Left cardiac atrium (tissue), 4 donors: Measurements from ENCODE around the gene PLXDC1. TPM values are rescaled to one million over a fixed set of nuclear protein-coding genes. Genes with fewer than 3 reads are reported as not detected.

ENCODE experiments used
- ATAC-seq, 2 donors: fragments of 200-7000 bp; cut with Tn5 transposase; one replicate each; pipeline ENCODE4 v1.9.1; 2020; ENCODE audit warnings: mild to moderate bottlenecking in 2 of 2, moderate library complexity in 2 of 2
- DNase-seq: peaks from one replicate; pipeline ENCODE4 v3.0.0-alpha.2; 2020
- intact Hi-C, 2 donors: fragments of 100-400 bp; cut with DNase I; formaldehyde crosslinking; loops; one replicate each; pipeline versions ENCODE4 v1.14.1 to v1.15.1; 2022 to 2023
- total RNA-seq, 2 donors: library from RNA; stranded (reverse); fragmentation: NEBNext Ultra II Directional; extraction: Animal tissue kit (Norgen Biotek cat#: 25700); gene quantifications; one replicate each; pipeline ENCODE4 v1.2.1, GENCODE V29; 2021
- donor health status: DM: no; HTN: yes; CAD: no.
- donor health status: DM: no; HTN: yes; CAD: no; lungs with severe emphysema.
- donor health status: DM: yes; HTN: yes; CAD: no.
- donor health status: Dilated cardiomyopathy.

Gene PLXDC1
- total RNA-seq, 2 donors from 2014 or later, result 7.6 to 18.0 TPM

DNA sequence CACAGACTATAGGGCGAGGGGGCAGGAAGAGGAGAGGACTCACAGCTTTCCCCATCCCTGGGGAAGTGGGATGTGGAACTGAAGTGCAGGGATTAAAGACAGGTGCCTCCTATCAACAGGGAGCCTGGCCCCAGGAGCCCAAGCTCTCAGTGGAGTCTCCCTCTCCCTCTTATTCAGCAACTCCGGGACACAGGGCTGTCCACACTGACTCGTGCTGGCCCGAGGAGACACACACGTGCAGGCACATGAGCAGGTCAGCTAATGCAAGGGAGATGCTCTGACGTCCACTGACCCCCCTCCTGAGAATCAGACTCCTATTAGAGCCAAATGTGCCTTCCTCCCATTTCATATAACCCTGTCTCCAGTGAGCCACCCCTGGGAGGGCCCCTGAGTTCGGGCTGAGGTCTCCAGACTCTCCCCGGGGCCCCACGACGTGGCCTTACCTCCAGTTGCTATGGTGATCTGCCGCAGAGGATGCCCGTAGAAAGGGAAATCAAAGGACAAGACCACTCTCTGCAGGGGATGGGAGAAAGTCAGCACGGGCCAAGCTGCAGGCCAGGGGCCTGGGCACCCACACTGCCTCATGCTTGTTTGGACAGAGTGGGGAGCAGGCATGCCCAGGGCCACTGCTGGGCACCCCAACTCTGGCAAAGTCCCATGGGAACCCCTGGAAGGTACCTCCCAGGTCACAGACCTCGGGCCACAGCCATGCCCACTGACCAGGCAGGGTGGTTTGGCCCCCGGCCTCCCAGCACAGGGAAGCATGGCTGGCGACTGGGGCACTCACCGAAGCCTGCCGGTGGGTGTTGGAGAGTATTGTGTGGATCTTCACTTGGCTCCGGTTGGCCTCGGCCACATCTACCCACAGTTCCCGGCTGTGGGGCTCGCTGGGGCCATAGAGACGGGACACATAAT is 42.7 kb downstream of the PLXDC1 start:
- ATAC-seq (no peak), DNase-seq (no peak)
- intact Hi-C loops, result no loop called here

DNA sequence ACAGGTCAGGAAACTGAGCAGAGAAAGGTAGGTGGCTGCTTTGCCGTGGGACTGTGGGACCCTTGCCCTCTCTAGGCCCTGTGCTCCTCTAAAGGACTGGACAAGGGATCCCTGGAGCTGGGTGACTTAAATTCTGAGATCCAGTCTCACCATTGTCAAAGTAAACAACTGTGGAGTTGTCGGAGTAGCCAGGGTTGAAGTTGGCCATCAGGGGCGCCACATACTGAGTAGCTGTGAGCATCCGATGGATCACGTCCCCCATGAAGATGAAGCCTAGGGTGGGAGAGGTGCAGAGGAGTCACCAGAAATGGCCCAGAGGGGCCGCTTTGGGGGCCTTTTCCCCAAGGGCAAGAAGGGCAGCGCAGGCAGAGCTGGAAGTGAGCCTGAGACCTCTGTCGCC is 43.5 kb downstream of the PLXDC1 start:
- ATAC-seq (no peak), DNase-seq (no peak)
- intact Hi-C loops, result no loop called here

DNA sequence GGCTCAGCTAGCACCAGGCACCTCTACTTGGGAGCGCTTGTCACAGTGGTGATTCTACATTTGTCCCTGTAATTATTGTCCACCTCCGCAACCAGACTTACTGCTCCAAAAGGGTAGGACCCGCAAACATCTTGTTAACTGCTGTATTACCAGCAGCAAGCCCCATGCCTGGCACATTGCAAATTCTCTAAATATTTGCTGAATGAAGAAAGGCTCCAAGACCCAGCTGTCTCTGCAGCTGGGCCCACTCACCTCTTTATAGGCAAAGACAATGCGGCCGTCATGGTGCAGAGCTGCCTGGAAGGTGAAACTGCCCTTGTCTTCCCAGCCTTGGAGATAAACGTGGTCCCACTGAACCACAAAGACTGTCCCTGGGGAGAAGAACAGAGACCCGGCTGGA is 44.3 kb downstream of the PLXDC1 start:
- intact Hi-C loops, result no loop called here

DNA sequence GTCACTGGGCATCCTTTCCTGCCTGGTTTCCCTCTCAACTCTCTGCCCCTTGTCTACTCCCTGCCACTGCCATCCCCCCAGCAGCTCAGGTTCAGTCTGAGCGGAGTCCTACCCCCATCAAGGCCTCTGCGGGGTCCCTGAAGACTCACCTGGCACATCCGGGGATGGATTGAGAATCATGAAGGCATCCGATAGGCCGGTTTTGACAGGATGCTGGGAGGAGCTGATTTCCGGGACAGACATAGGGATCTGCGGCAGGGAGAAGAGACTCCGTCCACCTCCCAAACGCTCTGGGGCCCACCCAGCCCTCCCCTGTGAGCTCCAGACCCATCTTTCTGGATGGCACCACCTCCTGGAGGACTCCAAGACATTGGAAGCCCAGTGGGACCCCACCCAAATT is 45.7 kb downstream of the PLXDC1 start:
- no peak for ATAC-seq
- no peak for DNase-seq
- intact Hi-C loops, result no loop called here

More for the DNA sequence above, 44.3 kb downstream of the PLXDC1 start:
- no peak for ATAC-seq
- DNase-seq, result no peak

DNA sequence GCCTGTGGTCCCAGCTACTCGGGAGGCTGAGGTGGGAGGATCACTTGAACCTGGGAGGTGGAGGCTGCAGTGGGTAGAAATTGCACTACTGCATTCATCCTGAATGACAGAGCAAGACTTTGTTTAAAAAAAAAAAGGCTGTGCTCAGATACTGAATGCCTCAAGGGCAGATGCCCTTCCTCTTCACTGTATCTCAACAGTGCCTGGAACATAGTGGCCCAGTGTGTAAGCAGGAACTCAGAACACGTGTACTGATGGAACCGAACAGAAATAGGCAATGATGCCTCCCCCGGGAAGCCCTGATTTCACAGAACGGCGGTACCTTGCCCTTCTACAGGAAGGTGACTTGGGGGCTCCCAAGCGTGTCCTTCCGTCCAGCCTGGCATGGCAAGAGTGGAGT is 46.8 kb downstream of the PLXDC1 start:
- ATAC-seq, result peak in 1 of 2 donors; percentile 37
- intact Hi-C loops, result no loop called here
- DNase-seq, result no peak

DNA sequence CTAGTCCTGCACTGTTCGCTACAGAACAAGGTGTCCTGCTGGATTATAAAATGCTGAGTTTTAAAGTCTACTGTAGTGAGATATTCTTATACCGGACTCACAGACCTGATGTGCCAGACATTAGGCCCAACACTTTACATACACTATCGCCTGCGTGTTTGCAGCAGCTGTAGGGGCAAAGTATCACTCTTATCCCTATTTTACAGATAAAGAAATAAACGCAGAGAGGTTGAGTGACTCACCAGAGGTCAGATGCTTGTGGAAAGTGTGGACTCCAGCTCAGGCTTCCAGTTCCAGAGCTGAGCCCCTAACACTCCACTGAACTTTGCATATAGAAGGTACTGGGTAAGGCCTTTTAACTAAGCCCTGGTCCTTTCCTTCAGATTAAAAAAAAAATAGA is 47.4 kb downstream of the PLXDC1 start:
- peak in 1 of 2 donors; percentile 21 for ATAC-seq
- intact Hi-C loops, result no loop called here
- DNase-seq, result no peak

DNA sequence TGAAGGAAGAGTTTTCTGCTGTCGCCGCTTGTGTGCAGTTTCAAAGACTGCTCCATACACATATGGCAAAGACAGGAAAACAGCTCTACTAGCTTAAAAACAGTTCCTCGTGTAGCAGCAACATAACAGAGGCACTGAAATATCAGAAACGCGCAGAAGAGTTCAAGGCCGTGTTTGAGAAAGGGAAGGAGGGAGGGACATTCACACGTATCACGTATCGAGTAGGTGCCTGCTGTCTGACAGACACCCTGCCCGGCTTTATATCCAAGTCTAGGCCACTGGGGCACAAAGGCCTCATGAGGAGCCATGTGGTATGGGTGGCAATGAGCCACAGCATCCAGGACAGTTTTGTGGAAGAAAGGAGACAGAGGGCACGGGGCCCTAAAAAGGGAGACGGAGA is 50.3 kb downstream of the PLXDC1 start:
- intact Hi-C loops, result no loop called here
- DNase-seq (no peak), ATAC-seq (no peak)

DNA sequence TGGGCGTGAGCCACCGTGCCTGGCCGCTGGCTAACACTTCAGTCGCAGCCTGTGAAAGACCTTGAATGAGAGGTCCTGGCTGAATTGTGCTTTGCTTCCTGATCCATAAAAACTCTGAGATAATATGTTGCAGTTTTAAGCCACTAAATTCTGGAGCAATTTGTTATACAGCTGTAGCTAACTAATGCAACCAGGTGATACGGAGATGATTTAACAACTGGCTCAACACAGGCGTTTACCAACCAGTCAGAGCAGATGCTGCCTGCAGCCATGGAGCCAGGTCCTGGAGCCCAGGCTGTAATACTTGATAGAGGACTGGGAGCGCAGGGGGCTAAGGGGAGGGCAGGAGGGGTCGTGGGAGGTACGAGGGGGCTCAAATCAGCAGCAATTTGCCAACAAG is 50.9 kb downstream of the PLXDC1 start:
- no peak for DNase-seq
- intact Hi-C loops, result no loop called here

DNA sequence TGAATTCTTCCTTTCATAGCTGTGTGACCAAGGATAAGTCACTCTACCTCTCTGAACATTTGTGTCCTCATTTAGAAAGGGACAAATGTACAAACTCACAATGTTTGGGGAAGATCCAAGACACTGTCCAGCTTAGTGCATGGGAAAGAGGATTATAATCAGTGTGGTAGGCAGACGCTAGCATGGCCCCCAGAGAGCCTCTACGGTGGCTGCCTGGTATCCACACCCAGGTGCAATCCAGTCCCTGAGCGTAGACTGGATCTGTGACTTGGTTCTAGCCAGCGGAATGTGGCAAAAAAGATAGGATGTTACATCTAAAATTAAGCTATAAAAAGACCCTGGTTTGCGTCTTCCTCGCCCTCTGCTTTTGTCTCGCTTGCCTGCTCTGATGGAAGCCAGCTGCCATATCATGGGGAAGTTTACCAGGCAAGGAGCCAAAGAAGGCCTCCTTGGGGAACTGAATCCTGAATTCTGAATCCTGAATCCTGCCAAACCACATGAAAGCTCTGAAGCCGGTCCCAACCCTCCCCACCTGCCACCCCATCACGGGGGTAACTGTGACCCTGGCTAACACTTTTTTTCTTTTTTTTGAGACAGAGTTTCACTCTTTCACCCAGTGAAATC is 51.7 kb downstream of the PLXDC1 start:
- intact Hi-C loops, result no loop called here
- ATAC-seq, result peak; percentile 40 to 59
- peak; percentile 74 for DNase-seq

More for the DNA sequence above, 50.9 kb downstream of the PLXDC1 start:
- no peak for ATAC-seq

DNA sequence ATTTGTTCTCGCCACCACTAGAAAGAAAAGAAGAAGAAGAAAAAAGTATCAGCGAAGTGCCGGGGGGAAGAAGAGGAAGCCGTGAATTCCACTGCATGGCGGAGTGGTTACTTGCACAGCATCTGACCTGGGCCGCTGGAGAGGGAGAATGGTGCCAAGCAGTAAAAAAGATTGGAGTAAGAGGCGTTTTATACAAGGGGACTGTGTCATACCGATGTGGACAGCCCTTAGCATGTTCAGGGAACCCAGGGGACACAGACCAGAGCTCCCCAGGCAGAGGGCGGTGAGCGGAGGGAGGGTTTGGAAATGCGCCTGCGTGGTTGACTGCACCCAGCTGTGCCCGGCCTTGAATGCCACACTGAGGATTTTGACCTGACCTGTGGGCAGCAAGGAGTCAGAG is 52.8 kb downstream of the PLXDC1 start:
- no peak for ATAC-seq
- intact Hi-C loops, result no loop called here
- DNase-seq, result no peak

DNA sequence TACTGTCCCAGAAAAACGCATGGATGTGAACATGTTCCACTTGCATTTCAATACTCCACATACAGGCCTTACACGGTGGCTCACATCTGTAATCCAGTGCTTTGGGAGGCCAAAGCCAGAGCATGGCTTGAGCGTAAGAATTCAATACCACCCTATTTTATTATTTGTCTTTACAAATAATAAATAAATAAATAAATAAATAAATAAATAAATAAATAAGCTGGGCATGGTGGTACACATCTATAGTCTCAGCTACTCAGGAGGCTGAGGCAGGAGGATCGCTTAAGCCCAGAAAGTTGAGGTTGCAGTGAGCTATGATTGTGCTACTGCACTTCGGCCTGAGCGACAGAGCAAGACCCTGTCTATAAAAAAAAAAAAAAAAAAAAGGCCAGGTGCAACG is 53.9 kb downstream of the PLXDC1 start:
- intact Hi-C loops, result no loop called here
- ATAC-seq, result no peak
- no peak for DNase-seq

DNA sequence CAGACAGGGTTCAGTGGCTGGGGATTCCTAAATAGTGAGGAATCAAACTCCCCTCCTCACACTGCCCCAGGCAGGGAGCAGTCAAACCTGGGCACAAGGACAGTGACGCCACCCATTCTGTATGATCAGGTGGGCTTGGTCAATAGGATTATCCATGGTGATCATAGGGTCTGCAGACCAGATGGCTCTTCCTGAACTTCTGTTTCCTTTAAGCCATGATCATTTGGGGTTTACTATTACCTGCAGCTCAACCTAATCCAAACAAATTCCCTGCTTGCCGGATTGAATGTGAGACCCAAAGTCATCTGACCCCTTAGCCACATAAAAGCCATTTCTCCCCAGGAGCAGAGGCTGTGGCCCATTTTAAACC is 54.3 kb downstream of the PLXDC1 start:
- intact Hi-C loops, result no loop called here
- ATAC-seq (no peak), DNase-seq (no peak)

DNA sequence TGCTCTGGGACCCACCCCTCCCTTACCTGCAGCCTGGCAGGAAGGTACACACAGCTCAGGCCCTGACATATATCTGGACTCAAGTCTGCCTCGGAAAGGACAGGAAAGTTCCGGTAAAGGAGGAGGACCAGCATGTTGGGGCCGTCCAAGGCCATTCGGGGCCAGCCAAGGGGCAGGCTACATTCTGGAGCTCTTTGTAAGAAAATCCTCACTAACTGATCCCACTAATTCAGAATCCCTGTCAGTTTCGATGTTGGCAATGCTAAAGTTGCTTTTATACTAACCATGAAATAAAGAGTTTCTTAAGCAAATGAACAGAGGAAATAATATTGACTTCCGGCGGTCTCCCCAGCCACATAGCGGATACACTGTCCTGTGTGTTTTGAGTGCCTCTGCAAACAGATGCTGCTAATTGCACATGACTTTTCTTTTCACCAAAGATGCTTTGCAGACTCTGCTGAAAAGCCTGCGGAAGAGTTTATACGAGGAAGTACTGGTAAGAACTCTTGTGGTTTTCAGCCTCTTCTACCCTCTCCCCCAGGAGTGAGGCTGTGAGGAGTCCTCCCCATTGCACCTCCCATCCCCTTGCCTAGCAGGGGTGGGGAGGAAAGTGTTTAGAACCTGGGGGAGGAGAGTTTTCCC is 54.8 kb downstream of the PLXDC1 start:
- ATAC-seq, result peak; percentile 6 to 54
- DNase-seq, result no peak
- intact Hi-C loops, result no loop called here

DNA sequence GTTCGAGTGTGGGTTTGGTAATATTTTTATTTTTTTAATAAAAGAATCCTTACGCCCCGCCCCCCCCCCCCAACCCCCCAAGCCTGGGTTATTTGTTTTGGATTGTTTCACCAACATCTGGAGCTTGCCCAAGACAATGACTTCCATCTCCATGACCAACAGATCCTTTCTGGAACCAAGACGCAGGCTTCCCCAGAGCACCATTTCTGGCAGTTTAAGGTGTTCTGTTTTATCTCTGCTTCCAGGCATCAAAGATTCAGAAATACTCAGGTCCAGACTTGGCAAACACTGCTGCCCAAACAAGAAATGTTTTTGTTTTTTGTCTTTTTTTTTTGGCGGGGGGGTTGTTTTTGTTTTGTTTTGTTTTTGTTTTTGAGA is 56.1 kb downstream of the PLXDC1 start:
- DNase-seq (no peak), ATAC-seq (no peak)
- intact Hi-C loops, result no loop called here

DNA sequence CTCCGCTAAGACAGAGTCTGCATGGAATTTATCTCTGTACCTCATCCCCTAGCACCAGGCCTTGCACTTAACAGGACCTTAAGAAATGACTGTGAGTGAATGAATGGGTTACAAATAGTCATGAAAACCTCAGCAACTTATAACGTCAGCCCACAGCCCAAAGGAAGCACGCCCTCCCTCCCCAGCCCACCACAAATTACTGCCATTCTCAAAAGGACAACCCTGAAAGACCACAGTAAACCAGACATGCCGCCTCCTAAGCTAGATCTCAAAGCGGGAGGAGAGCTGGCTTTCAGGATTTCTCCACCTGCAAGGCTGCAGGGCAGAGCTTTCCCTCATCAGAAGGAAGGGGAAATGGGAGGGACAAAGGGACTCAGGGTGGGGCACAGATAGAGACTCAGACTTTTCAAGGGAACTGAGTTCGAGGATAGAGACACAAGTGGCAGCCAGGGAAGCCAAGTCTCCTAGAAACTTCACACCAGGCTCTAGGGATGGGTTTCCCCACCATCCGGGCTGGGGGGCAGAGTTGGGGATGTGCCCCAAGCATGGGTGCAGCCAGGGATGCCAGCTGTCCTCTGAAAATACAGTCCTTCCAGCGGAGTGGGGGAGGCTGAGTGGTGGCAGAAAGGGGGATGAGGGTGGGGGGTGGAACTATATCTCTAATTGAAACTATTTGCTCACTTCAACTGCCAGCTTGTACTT is 56.7 kb downstream of the PLXDC1 start:
- DNase-seq (no peak), ATAC-seq (peak; percentile 5 to 30)
- intact Hi-C loops, result no loop called here

DNA sequence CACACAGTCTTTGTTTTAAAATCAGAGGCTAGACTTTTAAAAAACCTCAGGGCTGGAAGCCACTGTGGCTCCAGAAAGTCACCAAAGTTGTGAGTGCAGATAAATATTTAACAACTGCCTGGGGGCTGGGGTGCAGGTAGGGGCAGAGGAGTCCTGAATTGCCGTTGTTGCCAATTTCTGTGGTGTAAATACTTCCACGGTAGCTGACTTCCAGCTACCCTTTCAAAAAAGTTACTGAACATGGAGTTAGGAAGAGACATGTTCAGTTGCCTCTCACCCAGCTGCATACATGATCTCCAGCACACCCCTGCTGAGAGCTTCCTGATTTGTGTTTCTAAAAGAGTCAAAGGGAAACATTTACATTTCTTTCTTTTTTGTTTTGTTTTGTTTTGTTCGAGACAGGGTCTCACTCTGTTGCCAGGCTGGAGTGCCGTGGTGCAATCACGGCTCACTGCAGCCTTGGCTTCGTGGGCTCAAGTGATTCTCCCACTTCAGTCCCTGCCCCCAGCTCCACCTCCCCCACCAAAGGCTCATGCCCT is 58.7 kb downstream of the PLXDC1 start:
- ATAC-seq, result no peak
- intact Hi-C loops, result no loop called here
- no peak for DNase-seq

DNA sequence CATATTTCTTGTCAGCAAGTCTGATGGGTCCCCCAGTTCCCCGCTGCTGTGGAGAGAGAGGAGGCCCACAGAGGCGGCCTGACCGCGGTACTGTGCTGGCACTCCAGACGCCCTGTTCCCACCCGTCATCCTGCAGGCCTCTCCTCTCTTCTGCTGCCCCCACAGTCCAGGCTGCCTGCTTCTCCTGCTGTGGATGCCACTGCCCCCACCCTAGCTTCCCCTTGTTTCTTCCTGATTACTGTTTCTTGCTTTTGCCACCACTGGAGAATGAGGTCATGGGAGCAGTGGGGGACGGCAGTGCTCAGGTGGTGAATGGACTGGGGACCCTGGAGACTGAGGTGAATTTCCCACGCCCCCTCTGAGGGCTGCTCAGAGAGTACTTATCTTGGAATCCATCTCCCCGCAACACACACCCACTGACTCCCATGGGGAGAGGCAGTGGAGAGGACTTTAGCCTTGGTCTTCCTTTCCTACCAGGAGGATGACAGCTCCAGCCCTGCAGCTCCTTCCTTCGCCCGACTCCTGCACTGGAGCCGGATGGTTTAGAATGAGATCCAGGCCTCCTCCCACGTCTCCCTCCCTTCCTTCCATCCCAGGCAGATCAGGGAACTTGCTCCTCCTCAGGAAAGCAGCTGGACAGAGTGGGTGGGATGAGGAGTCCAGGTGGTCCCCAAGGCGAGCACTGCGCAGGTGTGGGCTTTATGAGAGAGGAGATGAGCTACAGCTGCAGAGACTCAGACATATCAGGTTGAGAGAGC is 60.4 kb downstream of the PLXDC1 start:
- intact Hi-C loops, result no loop called here
- DNase-seq (no peak), ATAC-seq (no peak)

DNA sequence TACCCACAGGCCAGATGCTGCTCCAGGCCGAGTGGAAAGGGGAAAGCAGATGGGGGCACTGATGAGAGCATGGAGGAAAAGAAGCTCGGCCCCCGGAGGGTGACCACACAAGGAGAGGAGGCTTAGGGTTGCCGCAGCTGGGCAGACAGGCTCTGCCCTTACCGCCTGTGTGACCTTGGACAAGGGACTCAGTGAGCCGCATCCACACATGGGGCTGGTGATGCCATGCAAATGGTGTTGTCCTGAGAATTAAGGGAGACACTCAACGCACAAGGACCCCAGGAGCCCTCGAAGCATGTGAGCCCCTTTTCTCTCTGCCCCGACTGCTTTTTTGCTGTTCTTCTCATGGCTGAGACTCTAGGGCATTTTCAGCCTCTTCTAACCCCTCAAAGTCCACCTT is 61.0 kb downstream of the PLXDC1 start:
- intact Hi-C loops, result no loop called here
- no peak for DNase-seq
- ATAC-seq, result no peak

DNA sequence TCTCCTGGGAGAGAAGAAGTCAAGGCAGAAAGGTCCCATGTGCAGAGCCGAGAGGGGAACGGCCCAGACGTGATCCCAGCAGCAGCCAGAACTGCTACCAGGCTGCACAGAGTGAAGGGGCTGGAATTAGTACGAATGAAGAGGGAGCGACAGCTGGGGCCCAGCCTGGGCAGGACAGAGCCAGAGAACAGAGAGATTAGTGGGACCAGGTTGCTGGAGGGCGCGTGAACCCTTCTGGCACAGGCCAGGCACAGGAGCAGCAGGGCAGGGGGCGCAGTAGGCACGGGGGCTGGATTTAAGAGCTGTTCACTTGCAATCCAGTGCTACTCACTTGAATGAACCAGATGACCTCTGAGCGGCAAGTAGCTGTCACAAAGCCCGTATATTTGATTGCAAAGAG is 66.9 kb downstream of the PLXDC1 start:
- ATAC-seq (no peak), DNase-seq (no peak)
- intact Hi-C loops, result loop anchor here in 1 of 2 donors (10.0 kb wide), 1 partner anchor 50 kb away; no protein-coding TSS in a partner anchor
